Measurements from ENCODE around the gene PBX3.

DNA sequence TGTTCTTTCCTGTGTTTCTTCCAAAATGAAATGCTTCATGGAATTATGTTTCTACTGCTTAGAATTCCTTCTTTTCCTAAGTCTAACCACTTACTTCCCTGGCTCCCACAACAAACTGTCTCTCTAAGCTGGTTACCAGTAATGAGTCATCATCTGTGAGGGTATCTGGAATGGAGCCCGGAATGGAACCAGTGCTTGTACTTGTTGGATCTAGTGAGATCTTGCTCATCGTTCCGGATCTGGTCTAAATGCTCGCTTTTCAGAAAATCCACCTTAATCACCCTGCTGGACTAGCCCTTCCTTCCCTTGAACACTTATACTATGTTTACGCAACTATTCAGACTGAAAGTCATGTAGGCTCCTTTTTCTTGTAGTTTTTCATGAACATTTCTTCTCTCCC is 184.8 kb downstream of the PBX3 start:
- TF ChIP-seq POLR2A (IDR thresholded peaks at IDR 0.05; ENCODE audit: low read length), result no peak
- TF ChIP-seq GATA1 (IDR thresholded peaks at IDR 0.05; ENCODE audit: low read depth, low read length), result no peak
